ENCODE data around the gene SMYD3. TPM values are rescaled to one million over a fixed set of nuclear protein-coding genes. Genes with fewer than 3 reads are reported as not detected.
"Not testable (repeated sequence)": the region's sequence is repeated elsewhere in the genome, so short reads cannot be mapped to it uniquely, and the experiment has no call there.

The SMYD3 gene
- polyA plus RNA-seq, 1 donor from 2014 or later, result 48.6 TPM

- no peak overlapping the region for H3K27ac ChIP-seq (ENCODE audit: low read length)
- no peaks in the 10 kb centered on the region for H3K36me3 ChIP-seq (ENCODE audit: insufficient read depth, low read length)
- no peak overlapping the region for H3K4me2 ChIP-seq (ENCODE audit: low read length)
These were observed 764.2 kb downstream of the SMYD3 start for GRCh38 chr1:245742896-245743295.

DNA sequence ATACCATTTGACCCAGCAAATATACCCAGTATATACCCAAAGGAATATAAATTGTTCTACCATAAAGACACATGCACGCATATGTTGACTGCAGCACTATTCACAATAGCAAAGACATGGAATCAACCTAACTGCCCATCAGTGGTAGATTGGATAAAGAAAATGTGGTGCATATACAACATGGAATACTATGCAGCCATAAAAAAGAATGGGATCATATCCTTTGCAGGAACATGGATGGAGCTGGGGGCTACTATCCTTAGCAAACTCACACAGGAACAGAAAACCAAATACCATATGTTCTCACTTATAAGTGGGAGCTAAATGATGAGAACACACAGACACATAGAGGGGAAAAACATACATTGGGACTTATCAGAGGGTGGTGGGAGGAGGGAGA is 766.7 kb downstream of the SMYD3 start:
- H3K9me2 ChIP-seq (ENCODE audit: insufficient read depth, low read length); H3K36me3 ChIP-seq (ENCODE audit: insufficient read depth, low read length); H3K27me3 ChIP-seq (ENCODE audit: insufficient read depth, low read depth, low read length); H3K27ac ChIP-seq (ENCODE audit: low read length); H3K9me3 ChIP-seq (ENCODE audit: low read length); H3K79me2 ChIP-seq (replicated peaks; ENCODE audit: insufficient read depth, low read length); H3K4me2 ChIP-seq (ENCODE audit: low read length); H3K4me3 ChIP-seq (ENCODE audit: low read length); H4K20me1 ChIP-seq (ENCODE audit: insufficient read depth); H3F3A ChIP-seq (ENCODE audit: insufficient read depth, low read length, poor library complexity, severe bottlenecking); H3K9ac ChIP-seq (ENCODE audit: low read length); H2AFZ ChIP-seq (ENCODE audit: low read depth, low read length): not testable (repeated sequence)

More at GRCh38 chr1:245742896-245743295, 764.2 kb downstream of the SMYD3 start:
- Histone ChIP-seq H3K9me2 (ENCODE audit: insufficient read depth, low read length) (no peaks in the 10 kb centered on the region), H4K20me1 (ENCODE audit: insufficient read depth) (no peaks in the 10 kb centered on the region), H2AFZ (ENCODE audit: low read depth, low read length) (no peak overlapping the region), H3K9me3 (ENCODE audit: low read length) (no peaks in the 10 kb centered on the region), H3K27me3 (ENCODE audit: insufficient read depth, low read depth, low read length) (no peaks in the 10 kb centered on the region), H3K9ac (ENCODE audit: low read length) (no peak overlapping the region), H3F3A (ENCODE audit: insufficient read depth, low read length, poor library complexity, severe bottlenecking) (no peaks in the 10 kb centered on the region), H3K79me2 (replicated peaks; ENCODE audit: insufficient read depth, low read length) (no peaks in the 10 kb centered on the region), H3K4me3 (ENCODE audit: low read length) (no peak overlapping the region)
- no peak for TF ChIP-seq EP300 (conservative IDR thresholded peaks at IDR 0.05; ENCODE audit: poor library complexity, severe bottlenecking)
- no peak for TF ChIP-seq MXI1 (conservative IDR thresholded peaks at IDR 0.05; ENCODE audit: poor library complexity, severe bottlenecking)
- no peak for TF ChIP-seq POLR2AphosphoS5 (IDR thresholded peaks at IDR 0.05)
- no peak for TF ChIP-seq TAF1 (IDR thresholded peaks at IDR 0.05; ENCODE audit: low read depth)
- TF ChIP-seq RAD21 (conservative IDR thresholded peaks at IDR 0.05), result no peak
- TF ChIP-seq REST (IDR thresholded peaks at IDR 0.05; ENCODE audit: borderline replicate concordance), result no peak
- no peak for TF ChIP-seq SMC3 (conservative IDR thresholded peaks at IDR 0.05; ENCODE audit: poor library complexity)
- TF ChIP-seq EZH2 (IDR thresholded peaks at IDR 0.05; ENCODE audit: borderline replicate concordance, insufficient read depth, low read length, poor library complexity, severe bottlenecking), result no peak
- no peak for TF ChIP-seq CTCF (IDR thresholded peaks at IDR 0.05; ENCODE audit: poor library complexity, severe bottlenecking)

DNA sequence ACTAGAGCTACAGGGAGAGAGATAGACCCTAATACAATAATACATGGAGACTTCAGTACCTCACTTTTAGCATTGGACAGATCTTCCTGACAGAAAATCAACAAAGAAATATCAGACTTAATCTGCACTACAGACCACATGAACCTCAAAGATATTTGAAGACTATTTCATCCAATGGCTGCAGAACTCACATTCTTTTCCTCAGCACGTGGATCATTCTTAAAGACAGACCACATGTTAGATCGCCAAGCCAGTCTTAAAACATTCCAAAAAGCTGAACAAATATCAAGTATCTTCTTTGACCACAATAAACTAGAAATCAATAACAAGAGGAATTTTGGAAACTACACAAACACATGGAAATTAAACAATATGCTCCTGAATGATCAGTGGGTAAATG is 776.3 kb downstream of the SMYD3 start:
- H3K4me2 ChIP-seq (ENCODE audit: low read length), result no peak overlapping the region
- H3K9ac ChIP-seq (ENCODE audit: low read length), result no peak overlapping the region
- H3K27me3 ChIP-seq (ENCODE audit: insufficient read depth, low read depth, low read length), result no peaks in the 10 kb centered on the region
- peaks cover 12% of the 10 kb centered on the region for H3K9me3 ChIP-seq (ENCODE audit: low read length)
- H3K27ac ChIP-seq (ENCODE audit: low read length), result no peak overlapping the region
- TF ChIP-seq EZH2 (IDR thresholded peaks at IDR 0.05; ENCODE audit: borderline replicate concordance, insufficient read depth, low read length, poor library complexity, severe bottlenecking), result no peak
- TF ChIP-seq POLR2AphosphoS5 (IDR thresholded peaks at IDR 0.05), result no peak
- H3F3A ChIP-seq (ENCODE audit: insufficient read depth, low read length, poor library complexity, severe bottlenecking), result no peaks in the 10 kb centered on the region
- H3K79me2 ChIP-seq (replicated peaks; ENCODE audit: insufficient read depth, low read length), result no peaks in the 10 kb centered on the region
- no peak overlapping the region for H3K4me3 ChIP-seq (ENCODE audit: low read length)
- no peaks in the 10 kb centered on the region for H4K20me1 ChIP-seq (ENCODE audit: insufficient read depth)
- H3K9me2 ChIP-seq (ENCODE audit: insufficient read depth, low read length), result no peaks in the 10 kb centered on the region
- H3K36me3 ChIP-seq (ENCODE audit: insufficient read depth, low read length), result no peaks in the 10 kb centered on the region
- no peak overlapping the region for H2AFZ ChIP-seq (ENCODE audit: low read depth, low read length)

DNA sequence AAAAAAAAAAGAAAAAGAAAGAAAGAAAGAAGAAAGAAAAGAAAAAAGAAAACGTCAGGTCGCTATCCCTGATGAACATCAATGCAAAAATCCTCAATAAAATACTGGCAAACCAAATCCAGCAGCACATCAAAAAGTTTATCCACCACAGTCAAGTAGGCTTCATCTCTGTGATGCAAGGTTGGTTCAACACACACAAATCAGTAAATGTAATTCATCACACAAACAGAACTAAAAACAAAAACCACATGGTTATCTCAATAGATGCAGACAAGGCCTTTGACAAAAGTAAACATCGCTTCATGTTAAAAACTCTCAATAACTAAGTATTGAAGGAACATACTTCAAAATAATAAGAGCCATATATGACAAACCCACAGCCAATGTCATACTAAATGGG is 779.0 kb downstream of the SMYD3 start:
- not testable (repeated sequence) for H3K27ac ChIP-seq (ENCODE audit: low read length); H3K27me3 ChIP-seq (ENCODE audit: insufficient read depth, low read depth, low read length); H3K36me3 ChIP-seq (ENCODE audit: insufficient read depth, low read length)

More for the DNA sequence above, 779.0 kb downstream of the SMYD3 start:
- H3K9me3 ChIP-seq (ENCODE audit: low read length), result peaks cover 12% of the 10 kb centered on the region
- not testable (repeated sequence) for H3K4me2 ChIP-seq (ENCODE audit: low read length); H3K4me3 ChIP-seq (ENCODE audit: low read length); H3K79me2 ChIP-seq (replicated peaks; ENCODE audit: insufficient read depth, low read length); H3F3A ChIP-seq (ENCODE audit: insufficient read depth, low read length, poor library complexity, severe bottlenecking); H3K9me2 ChIP-seq (ENCODE audit: insufficient read depth, low read length); H4K20me1 ChIP-seq (ENCODE audit: insufficient read depth); H2AFZ ChIP-seq (ENCODE audit: low read depth, low read length); H3K9ac ChIP-seq (ENCODE audit: low read length)

All from neural cell (in vitro differentiated cells).